GM12873 (cell line): ENCODE results near the gene FAM219B.

ENCODE experiments used
- CTCF ChIP-seq: IDR thresholded peaks from 2 replicates; pipeline ENCODE4 v1.5.1; 2012; ENCODE audit warnings: low read depth, mild to moderate bottlenecking, moderate library complexity, low read length, control low read depth; ENCODE audit not compliant: insufficient read depth; ENCODE audit errors: missing control alignments

The FAM219B gene

GRCh38 chr15:74863239-74864056 lies 43.2 kb downstream of the FAM219B start:
- TF ChIP-seq CTCF: no peak

- TF ChIP-seq CTCF: no peak
Measured at GRCh38 chr15:74858369-74858740, 48.3 kb downstream of the FAM219B start.

- TF ChIP-seq CTCF: no peak
Measured at GRCh38 chr15:74857671-74858368, 48.8 kb downstream of the FAM219B start.

- no peak for TF ChIP-seq CTCF
Measured at GRCh38 chr15:74857082-74857655, 49.5 kb downstream of the FAM219B start.

GRCh38 chr15:74856537-74856936 lies 50.1 kb downstream of the FAM219B start:
- TF ChIP-seq CTCF: no peak

GRCh38 chr15:74855857-74856256 lies 50.8 kb downstream of the FAM219B start:
- TF ChIP-seq CTCF: no peak

- no peak for TF ChIP-seq CTCF
Measured at GRCh38 chr15:74854453-74855022, 52.1 kb downstream of the FAM219B start.
